GM12878 (cell line): ENCODE measurements around the gene SLC35G2. TPM values are rescaled to one million over a fixed set of nuclear protein-coding genes. Genes with fewer than 3 reads are reported as not detected.
A peak's percentile ranks its signal among the peaks of the same experiment; 100 is the strongest.

Experiments used
- BHLHE40 ChIP-seq, 2 experiments: fragments of 450-650 bp in 1 of 2; IDR thresholded peaks; 2 replicates each; pipeline ENCODE4 v1.6.1; 2011 to 2017; ENCODE audit warnings: low read depth in 2 of 2, borderline replicate concordance in 1 of 2, improper control_type of control experiment in 1 of 2, low read length in 1 of 2, mild to moderate bottlenecking in 1 of 2
- DPF2 ChIP-seq: fragments of 450-650 bp; IDR thresholded peaks from 2 replicates; pipeline ENCODE4 v1.6.1; 2017; ENCODE audit warnings: mild to moderate bottlenecking
- EP300 ChIP-seq, 2 experiments: fragments of 150-350 bp in 1 of 2; IDR thresholded peaks; 2 replicates each; pipeline ENCODE4 v1.6.1; 2011 to 2012; ENCODE audit warnings: low read depth in 2 of 2, low read length in 2 of 2, borderline replicate concordance in 1 of 2, improper control_type of control experiment in 1 of 2, inconsistent platforms in 1 of 2; ENCODE audit not compliant: control insufficient read depth in 1 of 2
- NBN ChIP-seq: fragments of 450-650 bp; IDR thresholded peaks from 2 replicates; pipeline ENCODE4 v1.6.1; 2016
- NFYB ChIP-seq: IDR thresholded peaks from 2 replicates; pipeline ENCODE4 v1.6.1; 2011; ENCODE audit warnings: low read depth, mild to moderate bottlenecking, low read length, improper control_type of control experiment, moderate library complexity; ENCODE audit not compliant: insufficient read depth
- NR2F1 ChIP-seq: fragments of 450-650 bp; conservative IDR thresholded peaks from 2 replicates; pipeline ENCODE4 v1.6.1; 2017; ENCODE audit warnings: mild to moderate bottlenecking
- PAX5 ChIP-seq: IDR thresholded peaks from 2 replicates; pipeline ENCODE4 v1.6.1; 2011; ENCODE audit warnings: low read depth, low read length, borderline replicate concordance
- TAF1 ChIP-seq: IDR thresholded peaks from 2 replicates; pipeline ENCODE4 v1.6.1; 2011; ENCODE audit warnings: mild to moderate bottlenecking, low read depth, low read length, borderline replicate concordance
- TCF3 ChIP-seq: IDR thresholded peaks from 2 replicates; pipeline ENCODE4 v1.6.1; 2012; ENCODE audit warnings: low read depth, mild to moderate bottlenecking, low read length, borderline replicate concordance; ENCODE audit not compliant: insufficient read depth
- polyA plus RNA-seq, 11 experiments: library from polyadenylated mRNA; depleted of rRNA in 4 of 11; unstranded in 6 of 11; stranded (reverse) in 5 of 11; fragments of >200 nt; fragmentation: Nextera tagmentation in 4 of 11; fragmentation: Illumina TruSeq in 1 of 11; extraction: Ambion mirVana in 4 of 11; extraction: Trizol in 1 of 11; gene quantifications; 1 replicate in 1 of 11; 2 replicates in 10 of 11; pipeline versions ENCODE4 v1.2.1 to v1.2.3, GENCODE V29; 2011 to 2016; ENCODE audit warnings: inconsistent platforms in 2 of 11, missing spikeins in 2 of 11, low read depth in 1 of 11
- total RNA-seq, 4 experiments: library from RNA; depleted of rRNA in 3 of 4; stranded (reverse); fragments of >200 nt in 3 of 4; fragmentation: Illumina TruSeq in 1 of 4; extraction: Trizol in 1 of 4; gene quantifications; 2 replicates each; pipeline versions ENCODE4 v1.2.1 to v1.2.3, GENCODE V29; 2013 to 2021
- TF ChIP-seq, protein P1 (sequence below): fragments of 150-350 bp; IDR thresholded peaks from 2 replicates; pipeline ENCODE4 v1.6.1; 2016; ENCODE audit warnings: low read depth, low read length
- TF ChIP-seq, protein P2 (sequence below): fragments of 150-350 bp; IDR thresholded peaks from 2 replicates; pipeline ENCODE4 v1.6.1; 2014; ENCODE audit warnings: mild to moderate bottlenecking, low read depth, low read length
- TF ChIP-seq, protein P3 (sequence below): IDR thresholded peaks from 2 replicates; pipeline ENCODE4 v1.6.1; 2012; ENCODE audit warnings: low read depth, low read length, improper control_type of control experiment
- TF ChIP-seq, protein P4 (sequence below): IDR thresholded peaks from 2 replicates; pipeline ENCODE4 v1.6.1; 2012; ENCODE audit warnings: mild to moderate bottlenecking, low read depth, low read length
- TF ChIP-seq, protein P5 (sequence below): fragments of 450-650 bp; IDR thresholded peaks from 2 replicates; pipeline ENCODE4 v1.6.1; 2017; ENCODE audit warnings: antibody characterized with exemption, mild to moderate bottlenecking, moderate library complexity

Gene SLC35G2
- total and polyA plus RNA-seq, 10 of the 15 experiments (the other 5 are each of a cell fraction or from before 2014, with no cell fraction given): 0.11 to 1.9 (median 0.27) TPM

GRCh38 chr3:136861890-136862616, 43.1 kb downstream of the SLC35G2 start, which contains the start of gene NCK1 (continued):
- TF ChIP-seq, protein P1, sequence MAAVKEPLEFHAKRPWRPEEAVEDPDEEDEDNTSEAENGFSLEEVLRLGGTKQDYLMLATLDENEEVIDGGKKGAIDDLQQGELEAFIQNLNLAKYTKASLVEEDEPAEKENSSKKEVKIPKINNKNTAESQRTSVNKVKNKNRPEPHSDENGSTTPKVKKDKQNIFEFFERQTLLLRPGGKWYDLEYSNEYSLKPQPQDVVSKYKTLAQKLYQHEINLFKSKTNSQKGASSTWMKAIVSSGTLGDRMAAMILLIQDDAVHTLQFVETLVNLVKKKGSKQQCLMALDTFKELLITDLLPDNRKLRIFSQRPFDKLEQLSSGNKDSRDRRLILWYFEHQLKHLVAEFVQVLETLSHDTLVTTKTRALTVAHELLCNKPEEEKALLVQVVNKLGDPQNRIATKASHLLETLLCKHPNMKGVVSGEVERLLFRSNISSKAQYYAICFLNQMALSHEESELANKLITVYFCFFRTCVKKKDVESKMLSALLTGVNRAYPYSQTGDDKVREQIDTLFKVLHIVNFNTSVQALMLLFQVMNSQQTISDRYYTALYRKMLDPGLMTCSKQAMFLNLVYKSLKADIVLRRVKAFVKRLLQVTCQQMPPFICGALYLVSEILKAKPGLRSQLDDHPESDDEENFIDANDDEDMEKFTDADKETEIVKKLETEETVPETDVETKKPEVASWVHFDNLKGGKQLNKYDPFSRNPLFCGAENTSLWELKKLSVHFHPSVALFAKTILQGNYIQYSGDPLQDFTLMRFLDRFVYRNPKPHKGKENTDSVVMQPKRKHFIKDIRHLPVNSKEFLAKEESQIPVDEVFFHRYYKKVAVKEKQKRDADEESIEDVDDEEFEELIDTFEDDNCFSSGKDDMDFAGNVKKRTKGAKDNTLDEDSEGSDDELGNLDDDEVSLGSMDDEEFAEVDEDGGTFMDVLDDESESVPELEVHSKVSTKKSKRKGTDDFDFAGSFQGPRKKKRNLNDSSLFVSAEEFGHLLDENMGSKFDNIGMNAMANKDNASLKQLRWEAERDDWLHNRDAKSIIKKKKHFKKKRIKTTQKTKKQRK: peak; percentile 56
- TF ChIP-seq, protein P2, sequence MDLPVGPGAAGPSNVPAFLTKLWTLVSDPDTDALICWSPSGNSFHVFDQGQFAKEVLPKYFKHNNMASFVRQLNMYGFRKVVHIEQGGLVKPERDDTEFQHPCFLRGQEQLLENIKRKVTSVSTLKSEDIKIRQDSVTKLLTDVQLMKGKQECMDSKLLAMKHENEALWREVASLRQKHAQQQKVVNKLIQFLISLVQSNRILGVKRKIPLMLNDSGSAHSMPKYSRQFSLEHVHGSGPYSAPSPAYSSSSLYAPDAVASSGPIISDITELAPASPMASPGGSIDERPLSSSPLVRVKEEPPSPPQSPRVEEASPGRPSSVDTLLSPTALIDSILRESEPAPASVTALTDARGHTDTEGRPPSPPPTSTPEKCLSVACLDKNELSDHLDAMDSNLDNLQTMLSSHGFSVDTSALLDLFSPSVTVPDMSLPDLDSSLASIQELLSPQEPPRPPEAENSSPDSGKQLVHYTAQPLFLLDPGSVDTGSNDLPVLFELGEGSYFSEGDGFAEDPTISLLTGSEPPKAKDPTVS: no peak
- TF ChIP-seq NBN (peak; percentile 58; the same call in 1 of the 2 replicates), DPF2 (peak; percentile 90), NR2F1 (0 out of 2 replicates have a peak, but pooled peaks have one; percentile 52), BHLHE40 (IDR thresholded peaks at IDR 0.05; ENCODE audit: borderline replicate concordance in 1 of 2, low read depth in 2 of 2, low read length in 1 of 2) (peak; percentile 86 to 95), PAX5 (peak; percentile 69; the same call in 1 of the 2 replicates), EP300 (IDR thresholded peaks at IDR 0.05; ENCODE audit: borderline replicate concordance in 1 of 2, control insufficient read depth in 1 of 2, low read depth in 2 of 2, low read length in 2 of 2) (peak in 1 of 2 experiments; percentile 13; a peak in 1 of 4 replicates), NFYB (peak; percentile 84; the same call in 1 of the 2 replicates), TAF1 (peak; percentile 90), TCF3 (0 out of 2 replicates have a peak, but pooled peaks have one; percentile 17)
- TF ChIP-seq, protein P3, sequence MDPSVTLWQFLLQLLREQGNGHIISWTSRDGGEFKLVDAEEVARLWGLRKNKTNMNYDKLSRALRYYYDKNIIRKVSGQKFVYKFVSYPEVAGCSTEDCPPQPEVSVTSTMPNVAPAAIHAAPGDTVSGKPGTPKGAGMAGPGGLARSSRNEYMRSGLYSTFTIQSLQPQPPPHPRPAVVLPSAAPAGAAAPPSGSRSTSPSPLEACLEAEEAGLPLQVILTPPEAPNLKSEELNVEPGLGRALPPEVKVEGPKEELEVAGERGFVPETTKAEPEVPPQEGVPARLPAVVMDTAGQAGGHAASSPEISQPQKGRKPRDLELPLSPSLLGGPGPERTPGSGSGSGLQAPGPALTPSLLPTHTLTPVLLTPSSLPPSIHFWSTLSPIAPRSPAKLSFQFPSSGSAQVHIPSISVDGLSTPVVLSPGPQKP: no peak
- TF ChIP-seq, protein P4, sequence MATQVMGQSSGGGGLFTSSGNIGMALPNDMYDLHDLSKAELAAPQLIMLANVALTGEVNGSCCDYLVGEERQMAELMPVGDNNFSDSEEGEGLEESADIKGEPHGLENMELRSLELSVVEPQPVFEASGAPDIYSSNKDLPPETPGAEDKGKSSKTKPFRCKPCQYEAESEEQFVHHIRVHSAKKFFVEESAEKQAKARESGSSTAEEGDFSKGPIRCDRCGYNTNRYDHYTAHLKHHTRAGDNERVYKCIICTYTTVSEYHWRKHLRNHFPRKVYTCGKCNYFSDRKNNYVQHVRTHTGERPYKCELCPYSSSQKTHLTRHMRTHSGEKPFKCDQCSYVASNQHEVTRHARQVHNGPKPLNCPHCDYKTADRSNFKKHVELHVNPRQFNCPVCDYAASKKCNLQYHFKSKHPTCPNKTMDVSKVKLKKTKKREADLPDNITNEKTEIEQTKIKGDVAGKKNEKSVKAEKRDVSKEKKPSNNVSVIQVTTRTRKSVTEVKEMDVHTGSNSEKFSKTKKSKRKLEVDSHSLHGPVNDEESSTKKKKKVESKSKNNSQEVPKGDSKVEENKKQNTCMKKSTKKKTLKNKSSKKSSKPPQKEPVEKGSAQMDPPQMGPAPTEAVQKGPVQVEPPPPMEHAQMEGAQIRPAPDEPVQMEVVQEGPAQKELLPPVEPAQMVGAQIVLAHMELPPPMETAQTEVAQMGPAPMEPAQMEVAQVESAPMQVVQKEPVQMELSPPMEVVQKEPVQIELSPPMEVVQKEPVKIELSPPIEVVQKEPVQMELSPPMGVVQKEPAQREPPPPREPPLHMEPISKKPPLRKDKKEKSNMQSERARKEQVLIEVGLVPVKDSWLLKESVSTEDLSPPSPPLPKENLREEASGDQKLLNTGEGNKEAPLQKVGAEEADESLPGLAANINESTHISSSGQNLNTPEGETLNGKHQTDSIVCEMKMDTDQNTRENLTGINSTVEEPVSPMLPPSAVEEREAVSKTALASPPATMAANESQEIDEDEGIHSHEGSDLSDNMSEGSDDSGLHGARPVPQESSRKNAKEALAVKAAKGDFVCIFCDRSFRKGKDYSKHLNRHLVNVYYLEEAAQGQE: no peak
- TF ChIP-seq, protein P5, sequence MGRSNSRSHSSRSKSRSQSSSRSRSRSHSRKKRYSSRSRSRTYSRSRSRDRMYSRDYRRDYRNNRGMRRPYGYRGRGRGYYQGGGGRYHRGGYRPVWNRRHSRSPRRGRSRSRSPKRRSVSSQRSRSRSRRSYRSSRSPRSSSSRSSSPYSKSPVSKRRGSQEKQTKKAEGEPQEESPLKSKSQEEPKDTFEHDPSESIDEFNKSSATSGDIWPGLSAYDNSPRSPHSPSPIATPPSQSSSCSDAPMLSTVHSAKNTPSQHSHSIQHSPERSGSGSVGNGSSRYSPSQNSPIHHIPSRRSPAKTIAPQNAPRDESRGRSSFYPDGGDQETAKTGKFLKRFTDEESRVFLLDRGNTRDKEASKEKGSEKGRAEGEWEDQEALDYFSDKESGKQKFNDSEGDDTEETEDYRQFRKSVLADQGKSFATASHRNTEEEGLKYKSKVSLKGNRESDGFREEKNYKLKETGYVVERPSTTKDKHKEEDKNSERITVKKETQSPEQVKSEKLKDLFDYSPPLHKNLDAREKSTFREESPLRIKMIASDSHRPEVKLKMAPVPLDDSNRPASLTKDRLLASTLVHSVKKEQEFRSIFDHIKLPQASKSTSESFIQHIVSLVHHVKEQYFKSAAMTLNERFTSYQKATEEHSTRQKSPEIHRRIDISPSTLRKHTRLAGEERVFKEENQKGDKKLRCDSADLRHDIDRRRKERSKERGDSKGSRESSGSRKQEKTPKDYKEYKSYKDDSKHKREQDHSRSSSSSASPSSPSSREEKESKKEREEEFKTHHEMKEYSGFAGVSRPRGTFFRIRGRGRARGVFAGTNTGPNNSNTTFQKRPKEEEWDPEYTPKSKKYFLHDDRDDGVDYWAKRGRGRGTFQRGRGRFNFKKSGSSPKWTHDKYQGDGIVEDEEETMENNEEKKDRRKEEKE: no peak
